ENCODE data around the gene ETAA1.

ETAA1 gene

GRCh38 chr2:67437114-67437513 lies 40.0 kb downstream of the ETAA1 start:
- DNase-seq (ENCODE audit: low read depth), result no peak

- DNase-seq (ENCODE audit: low read depth), result no peak
Observed at GRCh38 chr2:67438337-67438736, 41.2 kb downstream of the ETAA1 start.

GRCh38 chr2:67445652-67446268 lies 48.6 kb downstream of the ETAA1 start:
- DNase-seq (ENCODE audit: low read depth), result no peak

GRCh38 chr2:67446491-67446911 lies 49.4 kb downstream of the ETAA1 start:
- DNase-seq (ENCODE audit: low read depth), result no peak

- no peak for DNase-seq (ENCODE audit: low read depth)
Observed at GRCh38 chr2:67448648-67449047, 51.5 kb downstream of the ETAA1 start.

- DNase-seq (ENCODE audit: low read depth), result peak; percentile 18
Observed at GRCh38 chr2:67451086-67451832, 54.1 kb downstream of the ETAA1 start.

GRCh38 chr2:67453310-67453709 lies 56.2 kb downstream of the ETAA1 start:
- DNase-seq (ENCODE audit: low read depth), result no peak

- DNase-seq (ENCODE audit: low read depth), result no peak
Observed at GRCh38 chr2:67455219-67456142, 58.3 kb downstream of the ETAA1 start.

GRCh38 chr2:67456428-67456827 lies 59.3 kb downstream of the ETAA1 start:
- no peak for DNase-seq (ENCODE audit: low read depth)

- DNase-seq (ENCODE audit: low read depth), result no peak
Observed at GRCh38 chr2:67457699-67458098, 60.6 kb downstream of the ETAA1 start.

- DNase-seq (ENCODE audit: low read depth), result no peak
Observed at GRCh38 chr2:67459761-67460160, 62.6 kb downstream of the ETAA1 start.

All from fibroblast of gingiva (primary cell).